Endometrial microvascular endothelial cells (primary cell): ENCODE results near the gene NAV2. TPM values are rescaled to one million over a fixed set of nuclear protein-coding genes. Genes with fewer than 3 reads are reported as not detected.

Source experiments
- in situ Hi-C: cut with HindIII; loops from 2 replicates; pipeline ENCODE4 v1.10.0; 2017; ENCODE audit warnings: low sequenced_read_pairs, low pct_unique_long_range_greater_than_20kb; ENCODE audit errors: inconsistent ontology term
- total RNA-seq: library from RNA; depleted of rRNA; stranded (reverse); fragments of >200 nt; gene quantifications from one replicate; pipeline ENCODE4 v1.2.3, GENCODE V29; 2015; ENCODE audit errors: inconsistent ontology term

The NAV2 gene
- total RNA-seq, 1 donor from 2014 or later: 27.0 TPM

- in situ Hi-C loops: no loop called here
These were observed 251.2 kb downstream of the NAV2 start for GRCh38 chr11:19963697-19964387.

GRCh38 chr11:19966441-19966840, 253.8 kb downstream of the NAV2 start:
- in situ Hi-C loops: no loop called here

- in situ Hi-C loops: no loop called here
These were observed 254.3 kb downstream of the NAV2 start for GRCh38 chr11:19966927-19967326.

GRCh38 chr11:19967787-19968186, 255.2 kb downstream of the NAV2 start:
- in situ Hi-C loops: no loop called here

- in situ Hi-C loops: no loop called here
These were observed 256.2 kb downstream of the NAV2 start for GRCh38 chr11:19968860-19969259.

GRCh38 chr11:19970944-19971343, 258.3 kb downstream of the NAV2 start:
- in situ Hi-C loops: no loop called here

GRCh38 chr11:19972091-19972490, 259.5 kb downstream of the NAV2 start:
- in situ Hi-C loops: no loop called here

- in situ Hi-C loops: no loop called here
These were observed 260.0 kb downstream of the NAV2 start for GRCh38 chr11:19972651-19973050.

- in situ Hi-C loops: no loop called here
These were observed 260.5 kb downstream of the NAV2 start for GRCh38 chr11:19973136-19973635.

- in situ Hi-C loops: no loop called here
These were observed 262.2 kb downstream of the NAV2 start for GRCh38 chr11:19974886-19975285.

GRCh38 chr11:19975414-19975990, 262.9 kb downstream of the NAV2 start:
- in situ Hi-C loops: no loop called here

GRCh38 chr11:19976281-19976941, 263.8 kb downstream of the NAV2 start:
- in situ Hi-C loops: no loop called here

GRCh38 chr11:19977941-19978340, 265.3 kb downstream of the NAV2 start:
- in situ Hi-C loops: no loop called here

- in situ Hi-C loops: no loop called here
These were observed 266.3 kb downstream of the NAV2 start for GRCh38 chr11:19978668-19979518.

GRCh38 chr11:19979519-19979845, 266.8 kb downstream of the NAV2 start:
- in situ Hi-C loops: no loop called here

- in situ Hi-C loops: no loop called here
These were observed 267.8 kb downstream of the NAV2 start for GRCh38 chr11:19980388-19980787.

GRCh38 chr11:19980957-19981669, 268.5 kb downstream of the NAV2 start:
- in situ Hi-C loops: no loop called here

GRCh38 chr11:19982774-19983495, 270.3 kb downstream of the NAV2 start:
- in situ Hi-C loops: no loop called here
